ENCODE measurements around the gene CCDC68. TPM values are rescaled to one million over a fixed set of nuclear protein-coding genes. Genes with fewer than 3 reads are reported as not detected.

Gene CCDC68
- total RNA-seq, 1 donor from 2014 or later, result 0.33 TPM

DNA sequence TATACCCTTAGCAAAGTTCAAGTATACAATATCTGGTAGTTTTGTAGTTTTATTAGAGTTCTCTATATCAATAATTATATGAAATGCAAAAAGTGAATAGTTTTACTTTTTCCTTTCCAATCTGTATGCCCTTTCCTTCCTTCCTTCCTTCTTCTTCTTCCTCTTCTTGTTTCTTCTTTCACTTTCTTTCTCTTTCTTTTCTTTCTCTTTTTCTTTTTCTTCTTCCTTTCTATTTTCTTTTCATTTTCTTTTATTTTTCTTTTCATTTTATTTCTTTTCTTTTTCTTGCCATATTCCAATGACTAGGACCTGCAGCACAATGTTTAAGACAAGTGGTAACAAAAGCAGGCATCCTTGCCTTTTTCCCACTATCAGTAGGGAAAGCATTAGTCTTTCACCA, 59.8 kb downstream of the CCDC68 start:
- POLR2A ChIA-PET, result no interaction called here
- Mint-ChIP-seq H3K4me3 (no peak overlapping the region), H3K36me3 (ENCODE audit: low read depth) (no peaks in the 10 kb centered on the region), H3K9me3 (no peaks in the 10 kb centered on the region), H3K27ac (no peak overlapping the region), H3K4me1 (no peaks in the 10 kb centered on the region), H3K27me3 (peaks cover 1% of the 10 kb centered on the region)
- CTCF ChIA-PET, result no interaction called here
- intact Hi-C loops (cut with micrococcal nuclease), result no loop called here
- ATAC-seq (ENCODE audit: low read depth), result no peak
- DNase-seq, result no peak
- TF ChIP-seq, protein P1, sequence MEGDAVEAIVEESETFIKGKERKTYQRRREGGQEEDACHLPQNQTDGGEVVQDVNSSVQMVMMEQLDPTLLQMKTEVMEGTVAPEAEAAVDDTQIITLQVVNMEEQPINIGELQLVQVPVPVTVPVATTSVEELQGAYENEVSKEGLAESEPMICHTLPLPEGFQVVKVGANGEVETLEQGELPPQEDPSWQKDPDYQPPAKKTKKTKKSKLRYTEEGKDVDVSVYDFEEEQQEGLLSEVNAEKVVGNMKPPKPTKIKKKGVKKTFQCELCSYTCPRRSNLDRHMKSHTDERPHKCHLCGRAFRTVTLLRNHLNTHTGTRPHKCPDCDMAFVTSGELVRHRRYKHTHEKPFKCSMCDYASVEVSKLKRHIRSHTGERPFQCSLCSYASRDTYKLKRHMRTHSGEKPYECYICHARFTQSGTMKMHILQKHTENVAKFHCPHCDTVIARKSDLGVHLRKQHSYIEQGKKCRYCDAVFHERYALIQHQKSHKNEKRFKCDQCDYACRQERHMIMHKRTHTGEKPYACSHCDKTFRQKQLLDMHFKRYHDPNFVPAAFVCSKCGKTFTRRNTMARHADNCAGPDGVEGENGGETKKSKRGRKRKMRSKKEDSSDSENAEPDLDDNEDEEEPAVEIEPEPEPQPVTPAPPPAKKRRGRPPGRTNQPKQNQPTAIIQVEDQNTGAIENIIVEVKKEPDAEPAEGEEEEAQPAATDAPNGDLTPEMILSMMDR (IDR thresholded peaks at IDR 0.05), result no peak

DNA sequence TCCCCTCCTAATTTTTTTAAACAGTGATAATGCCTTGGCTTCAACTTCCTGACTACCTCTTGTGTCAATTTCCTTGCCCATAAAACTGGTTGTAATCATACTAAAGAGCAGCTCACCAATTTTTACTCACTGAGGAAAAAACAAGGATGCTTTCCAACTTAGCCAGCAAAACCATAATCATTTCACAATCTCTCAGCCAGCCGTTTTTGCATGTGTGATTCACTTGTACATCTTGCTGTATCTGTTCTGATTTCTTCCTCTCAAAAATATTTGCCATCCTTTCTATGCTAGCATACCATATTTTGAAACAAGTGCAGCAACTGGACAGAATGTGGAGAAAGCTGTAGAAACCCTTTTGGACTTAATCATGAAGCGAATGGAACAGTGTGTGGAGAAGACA, 70.3 kb downstream of the CCDC68 start:
- DNase-seq (no peak), ATAC-seq (ENCODE audit: low read depth) (no peak)
- TF ChIP-seq, protein P1 (IDR thresholded peaks at IDR 0.05), result no peak
- Mint-ChIP-seq H3K4me1 (no peaks in the 10 kb centered on the region), H3K27me3 (peaks cover 6% of the 10 kb centered on the region), H3K4me3 (no peak overlapping the region), H3K9me3 (no peaks in the 10 kb centered on the region), H3K27ac (no peak overlapping the region), H3K36me3 (ENCODE audit: low read depth) (no peaks in the 10 kb centered on the region)
- intact Hi-C loops (cut with micrococcal nuclease), result no loop called here
- ChIA-PET POLR2A (no interaction called here), CTCF (no interaction called here)

DNA sequence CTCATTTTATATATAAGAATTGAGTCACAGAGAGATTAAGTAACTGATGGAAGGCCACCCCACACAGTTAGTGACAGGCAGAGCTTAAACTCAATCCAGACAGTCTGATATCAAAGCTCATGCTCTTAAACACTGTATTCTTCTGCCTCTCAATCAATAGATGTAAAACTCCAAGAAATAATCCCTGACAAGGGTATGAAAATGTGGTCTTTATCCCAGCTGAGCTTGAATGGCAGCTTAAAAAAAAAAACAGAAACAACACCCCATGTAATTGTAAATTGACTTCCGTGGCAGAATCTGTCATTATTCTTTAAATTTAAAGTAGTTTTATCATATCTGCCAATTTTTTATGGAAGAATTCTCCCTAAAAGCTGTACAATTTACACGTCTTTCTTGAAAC, 70.9 kb downstream of the CCDC68 start:
- CTCF ChIA-PET, result no interaction called here
- no peak for ATAC-seq (ENCODE audit: low read depth)
- H3K27ac Mint-ChIP-seq, result no peak overlapping the region
- H3K4me3 Mint-ChIP-seq, result no peak overlapping the region
- no peak for DNase-seq
- intact Hi-C loops (cut with micrococcal nuclease), result no loop called here
- POLR2A ChIA-PET, result no interaction called here
- no peaks in the 10 kb centered on the region for H3K36me3 Mint-ChIP-seq (ENCODE audit: low read depth)
- no peaks in the 10 kb centered on the region for H3K4me1 Mint-ChIP-seq
- H3K9me3 Mint-ChIP-seq, result no peaks in the 10 kb centered on the region
- peaks cover 6% of the 10 kb centered on the region for H3K27me3 Mint-ChIP-seq
- TF ChIP-seq, protein P1 (IDR thresholded peaks at IDR 0.05), result no peak

DNA sequence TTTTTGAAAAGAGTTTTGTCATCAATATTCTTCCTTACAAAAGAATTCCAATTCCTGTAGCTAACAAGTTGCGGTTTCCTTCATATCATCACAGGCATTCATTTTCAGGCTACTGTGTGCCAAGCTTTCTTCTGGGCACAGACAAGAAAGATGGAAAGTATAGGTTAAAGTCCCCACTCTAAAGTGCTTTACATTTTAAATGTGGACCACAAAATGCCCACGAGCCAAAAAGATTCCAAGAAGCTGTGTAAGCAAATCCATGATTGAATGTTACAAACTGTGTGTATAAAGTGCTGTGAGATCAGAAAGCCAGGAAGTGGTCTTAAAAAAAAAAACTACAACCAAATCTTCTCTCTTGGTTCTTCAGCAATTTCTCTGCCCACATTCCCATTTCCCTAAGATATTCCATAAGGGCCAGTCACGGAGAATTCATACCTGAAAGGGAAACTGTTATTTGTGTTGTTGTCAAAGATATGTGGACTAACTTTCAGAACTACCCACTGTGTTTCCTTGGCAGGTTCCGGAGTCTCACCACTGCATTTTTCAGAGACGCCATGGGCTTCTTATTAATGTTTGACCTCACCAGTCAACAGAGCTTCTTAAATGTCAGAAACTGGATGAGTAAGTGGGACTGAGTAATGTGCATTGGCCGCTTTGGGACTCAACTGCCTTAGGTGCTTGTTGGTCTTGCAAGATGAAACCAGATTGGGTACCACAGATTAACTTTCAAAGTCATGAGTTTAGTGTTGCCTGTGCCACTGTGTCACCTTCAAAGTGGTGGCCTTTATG, 75.3 kb downstream of the CCDC68 start:
- ChIA-PET CTCF (no interaction called here), POLR2A (no interaction called here)
- DNase-seq (no peak), ATAC-seq (ENCODE audit: low read depth) (no peak)
- H3K36me3 Mint-ChIP-seq (ENCODE audit: low read depth), result no peaks in the 10 kb centered on the region
- no peak overlapping the region for H3K27ac Mint-ChIP-seq
- H3K4me1 Mint-ChIP-seq, result no peaks in the 10 kb centered on the region
- no peaks in the 10 kb centered on the region for H3K27me3 Mint-ChIP-seq
- H3K9me3 Mint-ChIP-seq, result no peaks in the 10 kb centered on the region
- intact Hi-C loops (cut with micrococcal nuclease), result no loop called here
- H3K4me3 Mint-ChIP-seq, result no peak overlapping the region
- TF ChIP-seq, protein P1 (IDR thresholded peaks at IDR 0.05), result no peak

DNA sequence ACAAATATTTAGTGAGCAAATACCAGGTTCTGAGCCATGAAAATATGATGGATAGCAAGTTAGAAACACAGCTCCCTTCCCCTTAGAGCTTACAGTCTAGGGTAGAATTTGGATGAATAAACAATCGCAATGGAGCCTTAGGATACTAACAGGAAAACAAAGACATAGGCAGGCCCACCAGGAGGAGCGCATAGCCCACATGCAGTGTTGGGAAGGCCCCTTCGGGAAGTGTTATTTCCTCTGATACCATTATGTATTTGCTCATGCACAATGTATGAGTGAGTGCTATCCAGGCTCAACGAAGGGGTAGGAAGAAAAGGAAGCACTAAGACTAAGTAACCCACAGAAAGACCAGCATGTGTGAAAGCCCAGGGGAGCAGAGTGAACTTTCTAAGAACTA, 76.9 kb downstream of the CCDC68 start:
- DNase-seq, result no peak
- Mint-ChIP-seq H3K4me1 (no peaks in the 10 kb centered on the region), H3K9me3 (no peaks in the 10 kb centered on the region), H3K27me3 (no peaks in the 10 kb centered on the region), H3K36me3 (ENCODE audit: low read depth) (no peaks in the 10 kb centered on the region), H3K27ac (no peak overlapping the region), H3K4me3 (no peak overlapping the region)
- ATAC-seq (ENCODE audit: low read depth), result no peak
- intact Hi-C loops (cut with micrococcal nuclease), result no loop called here
- ChIA-PET POLR2A (no interaction called here), CTCF (no interaction called here)
- TF ChIP-seq, protein P1 (IDR thresholded peaks at IDR 0.05), result no peak

Measured in activated B cell treated with CpG ODN at 0.5 μM for 24 hours (primary cell).